GM12872 (cell line): Measurements from ENCODE around the gene GALNT9.

Source experiments
- TF ChIP-seq, protein P1 (sequence below): IDR thresholded peaks from 3 replicates; pipeline ENCODE4 v1.5.1; 2011; ENCODE audit warnings: low read depth, mild to moderate bottlenecking, low read length, moderate library complexity; ENCODE audit not compliant: insufficient read depth

The GALNT9 gene

DNA sequence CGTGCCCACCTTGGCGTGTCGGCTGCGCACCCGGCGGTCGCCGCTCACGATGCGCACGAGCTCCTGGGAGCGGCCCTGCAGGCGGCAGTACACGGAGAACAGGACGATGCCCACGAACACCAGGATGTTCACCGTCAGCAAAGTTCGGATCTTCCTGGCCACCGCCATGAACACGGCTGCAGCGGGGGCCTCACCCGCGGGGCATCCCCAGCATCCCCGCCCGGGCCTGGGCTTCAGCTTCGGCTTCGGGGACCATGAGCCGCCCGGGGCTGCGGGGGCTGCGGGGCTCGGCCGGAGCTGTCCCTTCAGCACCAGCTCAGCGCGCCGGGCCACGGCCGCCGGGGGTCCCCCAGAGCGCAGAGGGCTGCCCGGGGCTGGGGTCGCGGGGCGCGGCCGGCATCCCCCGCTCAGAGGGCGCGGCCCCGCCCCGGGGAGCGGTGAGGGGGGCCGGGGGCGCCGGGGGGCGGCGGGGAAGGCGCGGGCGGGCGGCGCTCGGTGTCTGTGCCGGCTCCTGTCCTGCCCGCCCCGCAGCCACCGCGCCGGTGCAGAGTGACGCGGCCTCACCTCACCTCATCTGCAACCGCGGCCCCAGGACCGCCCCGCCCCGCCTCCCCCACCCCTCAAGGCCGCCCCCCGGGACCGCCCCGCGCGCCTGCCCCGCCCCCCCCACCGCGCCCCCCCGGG is at the start of gene GALNT9:
Gene GALNT9, minus strand, starts transcription at position 554 of the 684 bp plus-strand sequence. Its CDS starts 386 bp downstream, at position 168.
- TF ChIP-seq, protein P1, sequence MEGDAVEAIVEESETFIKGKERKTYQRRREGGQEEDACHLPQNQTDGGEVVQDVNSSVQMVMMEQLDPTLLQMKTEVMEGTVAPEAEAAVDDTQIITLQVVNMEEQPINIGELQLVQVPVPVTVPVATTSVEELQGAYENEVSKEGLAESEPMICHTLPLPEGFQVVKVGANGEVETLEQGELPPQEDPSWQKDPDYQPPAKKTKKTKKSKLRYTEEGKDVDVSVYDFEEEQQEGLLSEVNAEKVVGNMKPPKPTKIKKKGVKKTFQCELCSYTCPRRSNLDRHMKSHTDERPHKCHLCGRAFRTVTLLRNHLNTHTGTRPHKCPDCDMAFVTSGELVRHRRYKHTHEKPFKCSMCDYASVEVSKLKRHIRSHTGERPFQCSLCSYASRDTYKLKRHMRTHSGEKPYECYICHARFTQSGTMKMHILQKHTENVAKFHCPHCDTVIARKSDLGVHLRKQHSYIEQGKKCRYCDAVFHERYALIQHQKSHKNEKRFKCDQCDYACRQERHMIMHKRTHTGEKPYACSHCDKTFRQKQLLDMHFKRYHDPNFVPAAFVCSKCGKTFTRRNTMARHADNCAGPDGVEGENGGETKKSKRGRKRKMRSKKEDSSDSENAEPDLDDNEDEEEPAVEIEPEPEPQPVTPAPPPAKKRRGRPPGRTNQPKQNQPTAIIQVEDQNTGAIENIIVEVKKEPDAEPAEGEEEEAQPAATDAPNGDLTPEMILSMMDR = no peak

DNA sequence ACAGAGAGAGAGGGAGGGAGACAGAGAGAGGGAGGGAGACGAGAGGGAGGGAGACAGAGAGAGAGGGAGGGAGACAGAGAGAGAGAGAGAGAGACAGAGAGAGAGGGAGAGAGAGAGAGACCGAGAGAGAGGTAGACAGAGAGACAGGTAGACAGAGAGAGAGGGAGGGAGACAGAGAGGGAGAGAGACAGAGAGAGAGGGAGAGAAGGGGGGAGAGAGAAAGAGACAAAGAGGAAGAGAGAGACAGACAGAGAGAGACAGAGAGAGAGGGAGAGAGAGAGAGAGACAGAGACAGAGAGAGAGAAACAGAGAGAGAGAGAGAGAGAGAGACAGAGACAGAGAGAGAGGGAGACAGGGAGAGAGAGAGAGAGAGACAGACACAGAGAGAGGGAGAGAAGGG is 47.8 kb upstream of the GALNT9 start:
- TF ChIP-seq, protein P1 = no peak

DNA sequence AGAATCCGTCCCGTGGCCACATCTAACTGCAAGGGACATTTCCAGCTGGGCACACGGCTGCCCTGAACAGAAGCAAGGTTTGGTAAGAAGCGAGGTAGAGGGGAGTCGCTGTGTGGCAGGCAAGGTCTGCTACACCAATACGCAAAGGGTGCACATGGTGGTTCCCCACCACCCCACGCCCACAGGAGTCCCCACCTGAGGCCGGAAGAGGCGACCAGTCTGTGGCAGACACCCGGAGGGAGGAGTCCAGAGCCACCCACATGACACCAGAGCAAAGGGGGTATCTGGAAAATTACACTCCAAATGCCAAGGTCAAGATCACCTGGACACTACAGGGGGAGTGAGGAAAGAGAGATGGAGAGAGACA is 47.1 kb upstream of the GALNT9 start:
- TF ChIP-seq, protein P1 = no peak

DNA sequence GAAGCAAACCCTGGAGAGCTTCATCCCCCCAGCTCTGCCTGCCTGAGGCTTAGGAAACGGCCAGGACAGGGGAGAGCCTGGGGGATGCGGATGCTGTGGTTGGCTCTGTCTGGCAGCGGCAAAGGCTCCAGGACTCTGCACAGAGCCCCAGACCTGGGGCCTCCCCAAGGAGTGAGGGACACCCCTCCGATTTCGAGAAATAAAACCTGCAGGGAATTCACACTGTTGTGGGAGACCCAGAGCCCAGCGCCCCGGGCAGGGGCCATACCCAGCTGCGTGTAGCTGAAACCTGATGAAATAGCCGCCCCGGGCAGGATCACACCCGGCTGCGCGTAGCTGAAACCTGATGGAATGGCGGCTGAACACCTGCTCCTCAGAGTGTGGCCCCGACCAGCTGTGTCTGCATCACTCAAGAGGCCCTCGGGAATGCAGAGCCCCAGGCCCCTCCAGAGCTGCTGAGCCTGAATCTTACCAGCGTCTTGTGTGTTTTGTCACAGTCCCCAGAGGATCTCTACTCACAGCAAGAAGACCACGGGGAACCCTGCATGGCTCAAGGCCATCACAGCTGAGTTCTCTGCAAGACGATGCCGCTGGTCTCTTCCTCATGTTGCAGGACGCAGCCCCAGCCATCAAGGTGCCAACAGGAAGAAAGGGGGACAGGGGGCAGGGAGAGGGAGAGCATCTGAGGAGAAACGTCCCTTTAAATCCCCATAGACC is 46.5 kb upstream of the GALNT9 start:
- TF ChIP-seq, protein P1 = no peak

DNA sequence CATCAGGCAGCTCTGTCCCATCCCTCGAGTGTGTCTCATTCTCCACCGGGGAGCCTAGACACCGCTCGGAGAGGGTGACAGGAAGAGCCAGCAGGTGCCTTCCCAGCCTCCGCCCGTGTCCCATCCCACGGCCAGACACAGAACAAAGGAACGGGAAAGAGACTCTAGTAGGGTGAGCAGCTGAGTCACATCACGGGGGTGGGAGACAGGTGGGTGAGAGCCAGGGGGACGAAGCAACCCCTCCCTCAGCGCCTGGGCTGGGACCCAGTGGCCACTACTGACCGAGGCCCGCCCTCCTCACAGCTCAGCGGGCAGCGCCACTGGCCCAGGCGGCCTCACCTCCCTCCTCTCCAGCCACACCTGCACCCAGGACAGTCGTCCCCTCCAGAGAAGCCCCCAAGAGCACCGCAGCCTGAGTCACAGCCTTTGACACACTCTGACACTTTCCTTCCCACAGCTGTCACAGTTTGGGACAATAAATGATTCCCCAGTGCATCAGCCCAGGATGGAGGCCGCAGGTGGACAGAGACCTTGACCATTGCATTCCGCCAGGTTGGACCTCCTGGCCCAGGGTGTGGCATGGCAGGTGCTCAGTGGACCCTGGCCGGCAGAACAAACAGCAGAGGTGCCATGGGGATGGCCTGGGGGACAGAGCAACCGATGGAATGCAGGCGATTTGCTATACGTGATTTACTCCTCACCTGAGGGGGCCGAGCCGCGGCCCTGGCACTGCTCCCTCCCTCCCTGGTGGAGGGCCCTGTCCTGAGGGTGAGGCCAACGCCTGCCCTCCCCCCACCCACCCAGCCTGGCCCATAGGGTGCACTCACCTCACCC is 45.4 kb upstream of the GALNT9 start:
- TF ChIP-seq, protein P1 = no peak

DNA sequence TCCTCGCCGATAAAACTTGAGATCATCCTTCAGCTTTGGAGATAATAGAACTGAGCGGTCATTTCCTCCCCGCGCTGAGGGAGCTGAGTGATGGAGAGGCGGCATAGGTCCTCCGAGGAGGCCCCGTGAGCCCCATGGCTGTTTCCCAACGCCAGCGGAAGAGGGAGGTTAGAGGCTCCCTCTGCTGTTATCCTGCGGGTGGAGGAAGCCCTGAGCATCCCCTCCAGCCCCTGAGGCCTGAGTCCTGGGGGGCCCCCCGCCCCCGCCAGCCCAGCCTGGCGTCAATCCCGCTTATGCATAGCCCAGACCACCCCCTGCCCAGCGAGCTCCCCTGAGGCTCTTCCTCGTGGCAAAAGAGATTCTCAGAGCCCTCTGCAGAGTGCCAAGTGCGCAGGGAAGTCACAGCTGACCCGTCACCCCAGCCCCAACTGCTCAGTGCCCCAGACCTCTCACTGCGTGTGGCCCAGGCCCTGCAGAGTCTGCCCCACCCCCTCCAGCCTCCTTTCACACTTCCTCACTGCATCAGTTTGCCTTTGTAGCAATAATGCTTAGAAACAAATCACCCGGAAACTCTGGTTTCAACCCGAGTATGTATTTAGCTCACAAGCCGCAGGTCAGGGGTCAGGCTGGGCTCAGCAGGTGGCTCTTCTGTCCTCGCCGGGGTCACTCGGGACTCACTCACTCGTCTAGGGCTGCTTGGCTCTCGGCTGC is 44.7 kb upstream of the GALNT9 start:
- TF ChIP-seq, protein P1 = no peak

DNA sequence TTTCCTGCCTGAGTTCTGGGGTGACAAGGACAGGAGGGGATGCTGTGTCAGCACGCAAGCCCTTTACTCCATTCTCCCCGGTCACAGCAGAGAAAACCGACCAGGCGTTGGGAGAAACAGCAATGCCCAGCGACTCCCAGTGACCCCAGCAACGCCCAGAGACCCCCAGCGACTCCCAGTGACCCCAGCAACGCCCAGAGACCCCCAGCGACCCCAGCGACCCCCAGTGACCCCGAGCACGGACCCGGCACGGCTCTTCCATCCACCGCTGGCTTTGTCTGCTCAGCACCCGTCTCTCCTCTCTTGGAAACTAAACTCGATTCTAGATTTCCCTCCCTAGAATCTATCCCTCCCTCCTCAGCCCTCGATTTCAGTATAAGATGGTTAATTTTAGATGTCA is 38.5 kb upstream of the GALNT9 start:
- TF ChIP-seq, protein P1 = no peak
